ENCODE data around the gene PFKL. TPM values are rescaled to one million over a fixed set of nuclear protein-coding genes. Genes with fewer than 3 reads are reported as not detected.
"Not testable (repeated sequence)": the region's sequence is repeated elsewhere in the genome, so short reads cannot be mapped to it uniquely, and the experiment has no call there.

Gene PFKL
- polyA plus RNA-seq, 1 donor = 117 TPM

GRCh38 chr21:44292812-44293195 lies 7.0 kb upstream of the PFKL start:
- DNase-seq = no peak

GRCh38 chr21:44293551-44294231 lies 6.2 kb upstream of the PFKL start:
- DNase-seq = no peak

- DNase-seq = no peak
Measured at GRCh38 chr21:44294391-44295162, 5.3 kb upstream of the PFKL start.

- no peak for DNase-seq
Measured at GRCh38 chr21:44295163-44295573, 4.7 kb upstream of the PFKL start.

GRCh38 chr21:44295646-44296045 lies 4.2 kb upstream of the PFKL start:
- no peak for DNase-seq

- no peak for DNase-seq
Measured at GRCh38 chr21:44296103-44296519, 3.7 kb upstream of the PFKL start.

GRCh38 chr21:44296916-44297315 lies 2.9 kb upstream of the PFKL start:
- no peak for DNase-seq

GRCh38 chr21:44297525-44298290 lies 2.1 kb upstream of the PFKL start:
- peak; percentile 83 for DNase-seq

GRCh38 chr21:44298301-44298700 lies 1.6 kb upstream of the PFKL start:
- DNase-seq = no peak

- DNase-seq = no peak
Measured at GRCh38 chr21:44299085-44299457, 782 bp upstream of the PFKL start.

- DNase-seq = no peak
Measured at GRCh38 chr21:44300262-44300959, 558 bp downstream of the PFKL start.

- DNase-seq = no peak
Measured at GRCh38 chr21:44301141-44301540, 1.3 kb downstream of the PFKL start.

- DNase-seq = no peak
Measured at GRCh38 chr21:44301961-44302406, 2.1 kb downstream of the PFKL start.

- DNase-seq = not testable (repeated sequence)
Measured at GRCh38 chr21:44302573-44303401, 2.9 kb downstream of the PFKL start.

- DNase-seq = no peak
Measured at GRCh38 chr21:44303490-44303981, 3.7 kb downstream of the PFKL start.

GRCh38 chr21:44304011-44304616 lies 4.3 kb downstream of the PFKL start:
- no peak for DNase-seq

GRCh38 chr21:44304877-44305293 lies 5.0 kb downstream of the PFKL start:
- DNase-seq = no peak

GRCh38 chr21:44305691-44306090 lies 5.8 kb downstream of the PFKL start:
- no peak for DNase-seq

GRCh38 chr21:44306936-44307704 lies 7.3 kb downstream of the PFKL start:
- no peak for DNase-seq

Data from left kidney (tissue), 2 donors.